Neural cell (in vitro differentiated cells): ENCODE data around the gene NIPA2.

Experiments
- CTCF ChIP-seq: fragments of 450-650 bp; IDR thresholded peaks from 2 replicates; pipeline ENCODE4 v1.5.1; 2014; ENCODE audit warnings: antibody characterized with exemption, mild to moderate bottlenecking, moderate library complexity; ENCODE audit not compliant: poor library complexity, severe bottlenecking
- EP300 ChIP-seq: fragments of 450-650 bp; conservative IDR thresholded peaks from 2 replicates; pipeline ENCODE4 v1.6.1; 2014; ENCODE audit warnings: antibody characterized with exemption, mild to moderate bottlenecking, moderate library complexity; ENCODE audit not compliant: poor library complexity, severe bottlenecking
- EZH2 ChIP-seq: fragments of 200-600, 300-800 bp; shearing (Covaris generic), sonication (generic); IDR thresholded peaks from 2 replicates; pipeline ENCODE4 v1.6.1; 2014; ENCODE audit warnings: antibody characterized with exemption, low read length, borderline replicate concordance, mild to moderate bottlenecking; ENCODE audit not compliant: insufficient read depth, poor library complexity, severe bottlenecking
- POLR2AphosphoS5 ChIP-seq: IDR thresholded peaks from 2 replicates; pipeline ENCODE4 v1.6.1; 2012
- RAD21 ChIP-seq: fragments of 450-650 bp; conservative IDR thresholded peaks from 2 replicates; pipeline ENCODE4 v1.6.1; 2014; ENCODE audit warnings: antibody characterized with exemption, mild to moderate bottlenecking, moderate library complexity
- REST ChIP-seq: IDR thresholded peaks from 2 replicates; pipeline ENCODE4 v1.6.1; 2012; ENCODE audit warnings: borderline replicate concordance
- SMC3 ChIP-seq: fragments of 450-650 bp; conservative IDR thresholded peaks from 2 replicates; pipeline ENCODE4 v1.6.1; 2014; ENCODE audit warnings: antibody characterized with exemption, mild to moderate bottlenecking, moderate library complexity; ENCODE audit not compliant: poor library complexity

- TF ChIP-seq EP300 (no peak), REST (no peak), POLR2AphosphoS5 (no peak), CTCF (no peak), RAD21 (no peak), SMC3 (no peak), EZH2 (no peak)
Observed at GRCh38 chr15:22863356-22863755, 24.9 kb downstream of the NIPA2 start.
